B cell (primary cell): Measurements from ENCODE around the gene SLC4A8.

Experiments
- CTCF ChIP-seq: fragments of 200-600 bp; IDR thresholded peaks from one replicate; pipeline ENCODE4 v1.8.0; 2022; ENCODE audit warnings: antibody characterized with exemption, mild to moderate bottlenecking
- EZH2 ChIP-seq: IDR thresholded peaks from 2 replicates; pipeline ENCODE4 v1.6.1; 2012; ENCODE audit warnings: borderline replicate concordance, low read depth, mild to moderate bottlenecking, moderate library complexity, low read length; ENCODE audit not compliant: insufficient read depth, poor library complexity, severe bottlenecking

DNA sequence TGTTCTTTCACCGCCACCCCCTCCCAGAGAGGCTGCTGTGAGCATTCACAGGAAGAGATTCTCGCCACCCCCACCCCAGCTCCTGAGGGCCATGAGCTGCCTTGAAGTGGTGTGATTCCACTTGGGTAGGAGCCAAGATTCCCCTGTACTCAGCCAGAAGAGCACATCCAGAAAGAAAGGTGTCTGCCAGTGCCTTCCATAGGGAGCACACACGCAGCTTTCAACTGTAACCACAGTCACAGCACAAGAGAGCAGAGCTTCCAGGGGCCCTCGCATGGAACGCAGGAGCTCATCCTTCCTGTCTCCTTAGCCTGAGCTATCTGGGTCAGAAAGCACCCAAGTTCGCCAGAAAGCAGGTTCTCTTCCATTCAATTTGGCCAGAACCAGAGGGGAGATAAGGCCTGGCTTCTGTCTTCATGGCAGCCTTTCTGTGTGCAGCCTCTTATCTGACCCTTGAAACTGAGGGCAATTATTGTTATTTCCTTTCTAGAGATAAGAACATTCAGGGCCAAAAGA is 99.8 kb downstream of the SLC4A8 start:
- TF ChIP-seq CTCF (no peak), EZH2 (no peak)
